ENCODE results near the gene RNASE13.
A peak's percentile ranks its signal among the peaks of the same experiment; 100 is the strongest.
"Not testable (repeated sequence)": the region's sequence is repeated elsewhere in the genome, so short reads cannot be mapped to it uniquely, and the experiment has no call there.

The RNASE13 gene

DNA sequence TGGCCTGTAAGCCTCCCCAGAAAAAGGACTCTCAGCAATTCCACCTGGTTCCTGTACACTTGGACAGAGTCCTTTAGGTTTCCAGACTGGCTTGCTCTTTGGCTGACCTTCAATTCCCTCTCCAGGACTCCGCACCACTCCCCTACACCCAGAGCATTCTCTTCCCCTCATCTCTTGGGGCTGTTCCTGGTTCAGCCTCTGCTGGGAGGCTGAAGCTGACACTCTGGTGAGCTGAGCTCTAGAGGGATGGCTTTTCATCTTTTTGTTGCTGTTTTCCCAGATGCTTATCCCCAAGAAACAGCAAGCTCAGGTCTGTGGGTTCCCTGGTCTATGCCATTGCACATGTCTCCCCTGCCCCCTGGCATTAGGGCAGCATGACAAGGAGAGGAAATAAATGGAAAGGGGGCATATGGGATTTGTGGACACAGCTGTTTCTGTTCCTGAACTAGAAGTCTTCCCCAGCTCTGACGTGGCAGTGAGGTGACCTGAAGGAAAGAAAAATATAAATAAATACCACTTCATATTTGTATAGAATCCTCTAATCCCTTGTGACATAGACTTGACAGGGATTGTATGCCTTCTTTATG, 8.9 kb upstream of the RNASE13 start:
- in situ Hi-C loops (cut with MboI; ENCODE audit: low sequenced_read_pairs, unreplicated experiment) = no loop called here
- TF ChIP-seq, protein P1, sequence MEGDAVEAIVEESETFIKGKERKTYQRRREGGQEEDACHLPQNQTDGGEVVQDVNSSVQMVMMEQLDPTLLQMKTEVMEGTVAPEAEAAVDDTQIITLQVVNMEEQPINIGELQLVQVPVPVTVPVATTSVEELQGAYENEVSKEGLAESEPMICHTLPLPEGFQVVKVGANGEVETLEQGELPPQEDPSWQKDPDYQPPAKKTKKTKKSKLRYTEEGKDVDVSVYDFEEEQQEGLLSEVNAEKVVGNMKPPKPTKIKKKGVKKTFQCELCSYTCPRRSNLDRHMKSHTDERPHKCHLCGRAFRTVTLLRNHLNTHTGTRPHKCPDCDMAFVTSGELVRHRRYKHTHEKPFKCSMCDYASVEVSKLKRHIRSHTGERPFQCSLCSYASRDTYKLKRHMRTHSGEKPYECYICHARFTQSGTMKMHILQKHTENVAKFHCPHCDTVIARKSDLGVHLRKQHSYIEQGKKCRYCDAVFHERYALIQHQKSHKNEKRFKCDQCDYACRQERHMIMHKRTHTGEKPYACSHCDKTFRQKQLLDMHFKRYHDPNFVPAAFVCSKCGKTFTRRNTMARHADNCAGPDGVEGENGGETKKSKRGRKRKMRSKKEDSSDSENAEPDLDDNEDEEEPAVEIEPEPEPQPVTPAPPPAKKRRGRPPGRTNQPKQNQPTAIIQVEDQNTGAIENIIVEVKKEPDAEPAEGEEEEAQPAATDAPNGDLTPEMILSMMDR (IDR thresholded peaks at IDR 0.05; ENCODE audit: borderline replicate concordance, control extremely low read depth, extremely low read depth, insufficient read depth, missing control alignments) = no peak
- no peak for DNase-seq (ENCODE audit: low spot score)

DNA sequence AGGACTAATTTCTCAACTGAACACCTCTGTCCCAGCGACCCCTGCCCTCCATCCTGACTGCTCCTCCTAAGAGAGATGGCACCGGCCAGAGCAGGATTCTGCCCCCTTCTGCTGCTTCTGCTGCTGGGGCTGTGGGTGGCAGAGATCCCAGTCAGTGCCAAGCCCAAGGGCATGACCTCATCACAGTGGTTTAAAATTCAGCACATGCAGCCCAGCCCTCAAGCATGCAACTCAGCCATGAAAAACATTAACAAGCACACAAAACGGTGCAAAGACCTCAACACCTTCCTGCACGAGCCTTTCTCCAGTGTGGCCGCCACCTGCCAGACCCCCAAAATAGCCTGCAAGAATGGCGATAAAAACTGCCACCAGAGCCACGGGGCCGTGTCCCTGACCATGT, 8.3 kb upstream of the RNASE13 start:
- no peak for DNase-seq (ENCODE audit: low spot score)
- TF ChIP-seq, protein P1 (IDR thresholded peaks at IDR 0.05; ENCODE audit: borderline replicate concordance, control extremely low read depth, extremely low read depth, insufficient read depth, missing control alignments) = no peak
- in situ Hi-C loops (cut with MboI; ENCODE audit: low sequenced_read_pairs, unreplicated experiment) = no loop called here

DNA sequence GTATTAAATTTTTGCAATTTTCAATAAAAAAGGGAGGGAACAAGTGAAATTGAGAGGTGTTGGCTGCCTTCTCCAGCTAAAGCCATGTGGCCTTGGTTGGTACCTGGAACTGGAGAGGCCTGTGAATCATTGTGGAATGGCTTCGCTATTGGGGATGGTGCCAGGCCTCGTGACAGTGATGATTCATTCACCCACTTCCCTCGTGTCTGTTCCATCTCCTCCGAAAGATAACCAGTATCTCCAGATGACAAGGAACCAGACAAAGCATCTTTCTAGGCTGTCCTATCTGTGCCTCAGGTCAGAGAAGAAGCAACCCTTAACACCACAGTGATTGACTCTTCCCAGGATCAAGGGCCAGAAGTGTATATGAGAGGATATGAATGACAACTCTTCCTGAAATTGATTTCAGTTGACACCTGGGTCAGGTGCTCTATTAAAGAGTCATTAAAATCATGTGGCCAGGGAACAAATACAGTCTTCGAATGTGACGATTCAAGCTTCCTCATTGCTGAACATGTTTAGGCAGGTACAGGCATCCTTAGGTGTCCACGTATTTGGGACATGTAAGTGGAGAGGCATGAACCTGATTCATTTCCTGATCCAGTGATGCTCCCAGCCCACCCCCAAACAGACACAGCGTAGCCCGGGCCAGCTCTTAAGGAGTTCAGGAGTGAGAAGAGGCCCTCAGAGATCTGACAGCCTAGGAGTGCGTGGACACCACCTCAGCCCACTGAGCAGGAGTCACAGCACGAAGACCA, 7.2 kb upstream of the RNASE13 start, which contains the start of gene RNASE7:
Gene RNASE7, plus strand, starts transcription at position 687 of the 758 bp plus-strand sequence. CDS start 631 bp downstream, outside the sequence.
- TF ChIP-seq, protein P1 (IDR thresholded peaks at IDR 0.05; ENCODE audit: borderline replicate concordance, control extremely low read depth, extremely low read depth, insufficient read depth, missing control alignments) = no peak
- in situ Hi-C loops (cut with MboI; ENCODE audit: low sequenced_read_pairs, unreplicated experiment) = no loop called here
- no peak for DNase-seq (ENCODE audit: low spot score)

DNA sequence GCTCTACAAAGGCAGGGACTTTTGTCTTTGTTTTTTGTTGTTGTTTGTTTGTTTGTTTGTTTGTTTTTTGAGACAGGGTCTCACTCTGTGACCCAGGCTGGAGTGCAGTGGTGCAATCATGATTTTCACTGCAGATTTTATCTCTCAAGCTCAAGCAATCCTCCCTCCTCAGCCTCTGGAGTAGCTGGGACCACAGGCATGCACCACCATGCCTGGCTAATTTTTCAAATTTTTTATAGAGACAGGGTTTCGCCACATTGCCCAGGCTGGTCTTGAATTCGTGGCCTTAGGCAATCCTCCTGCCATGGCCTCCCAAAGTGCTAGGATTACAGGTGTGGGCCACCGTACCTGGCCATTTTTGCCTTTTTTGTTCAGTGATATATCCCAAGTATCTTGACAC, 6.3 kb upstream of the RNASE13 start:
- DNase-seq (ENCODE audit: low spot score); in situ Hi-C loops (cut with MboI; ENCODE audit: low sequenced_read_pairs, unreplicated experiment): not testable (repeated sequence)

DNA sequence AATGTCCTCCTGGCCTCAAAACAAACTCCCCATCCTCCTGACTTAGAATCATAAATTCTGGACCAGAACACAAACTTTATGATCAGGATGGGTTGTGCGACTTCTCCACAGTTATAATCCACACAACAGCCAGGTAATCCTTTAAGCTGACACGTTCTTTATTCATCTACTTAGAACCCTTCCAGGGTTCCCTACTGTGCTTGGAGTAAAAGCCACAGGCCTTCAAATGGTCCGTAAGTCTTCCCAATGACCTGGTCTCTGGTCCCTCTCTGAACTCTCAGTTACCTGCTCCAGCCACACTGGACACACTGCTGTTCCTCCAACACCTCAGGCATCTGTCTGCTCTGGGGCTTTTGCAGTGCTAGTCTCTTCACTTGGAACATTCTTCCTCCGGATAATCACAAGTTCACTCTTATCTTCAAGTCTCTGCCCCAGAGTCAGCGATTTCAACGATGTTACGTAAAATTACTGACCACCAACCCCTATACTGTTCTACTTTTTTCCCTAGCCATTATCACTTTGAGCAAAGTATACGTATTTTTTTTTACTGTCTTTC, 5.8 kb upstream of the RNASE13 start:
- TF ChIP-seq, protein P1 (IDR thresholded peaks at IDR 0.05; ENCODE audit: borderline replicate concordance, control extremely low read depth, extremely low read depth, insufficient read depth, missing control alignments) = no peak
- in situ Hi-C loops (cut with MboI; ENCODE audit: low sequenced_read_pairs, unreplicated experiment) = no loop called here
- DNase-seq (ENCODE audit: low spot score) = no peak

DNA sequence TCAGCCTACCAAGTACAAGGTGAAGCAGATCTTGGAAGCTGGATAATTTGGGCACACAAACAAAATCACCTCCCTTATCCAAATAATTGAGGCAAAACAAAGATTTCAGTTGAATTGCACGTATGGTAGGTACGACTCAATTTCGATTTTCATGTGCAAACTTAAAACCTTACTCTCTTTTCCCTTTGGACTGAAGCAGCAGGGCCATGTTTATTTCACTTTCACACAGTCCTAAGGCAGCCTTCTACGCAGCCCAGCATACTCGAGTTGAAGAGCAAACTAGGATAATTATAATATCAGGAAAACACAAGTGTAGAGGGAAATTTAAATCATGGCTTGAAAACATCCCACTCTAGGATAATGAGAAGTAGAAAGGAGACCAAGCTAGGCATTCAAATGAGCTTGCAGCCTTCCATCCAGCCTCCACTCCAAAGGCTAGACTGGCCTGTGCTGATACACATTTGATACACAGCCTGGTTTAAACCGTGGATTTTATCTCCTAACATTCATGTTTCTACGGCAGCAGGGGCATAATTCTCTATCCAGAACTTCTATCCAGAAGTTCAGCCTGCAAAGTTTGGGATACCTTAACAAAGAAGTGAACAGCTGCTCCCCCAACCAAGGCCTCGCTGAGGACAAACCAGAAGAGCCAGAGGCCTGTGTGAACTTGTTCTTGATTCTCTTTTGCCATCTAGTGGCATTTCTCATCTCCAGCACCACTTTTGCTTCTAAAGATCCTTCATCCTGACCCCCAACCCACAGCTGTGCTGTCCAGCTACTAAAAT, 5.2 kb upstream of the RNASE13 start:
- peak; percentile 53 for DNase-seq (ENCODE audit: low spot score)
- TF ChIP-seq, protein P1 (IDR thresholded peaks at IDR 0.05; ENCODE audit: borderline replicate concordance, control extremely low read depth, extremely low read depth, insufficient read depth, missing control alignments) = peak; percentile 18
- in situ Hi-C loops (cut with MboI; ENCODE audit: low sequenced_read_pairs, unreplicated experiment) = no loop called here

Measured in GM13976 (cell line).